Measurements from ENCODE around the gene NCEH1. TPM values are rescaled to one million over a fixed set of nuclear protein-coding genes. Genes with fewer than 3 reads are reported as not detected.

The NCEH1 gene
- total RNA-seq, 4 donors from 2014 or later = 8.3 to 12.4 (median 11.0) TPM

DNA sequence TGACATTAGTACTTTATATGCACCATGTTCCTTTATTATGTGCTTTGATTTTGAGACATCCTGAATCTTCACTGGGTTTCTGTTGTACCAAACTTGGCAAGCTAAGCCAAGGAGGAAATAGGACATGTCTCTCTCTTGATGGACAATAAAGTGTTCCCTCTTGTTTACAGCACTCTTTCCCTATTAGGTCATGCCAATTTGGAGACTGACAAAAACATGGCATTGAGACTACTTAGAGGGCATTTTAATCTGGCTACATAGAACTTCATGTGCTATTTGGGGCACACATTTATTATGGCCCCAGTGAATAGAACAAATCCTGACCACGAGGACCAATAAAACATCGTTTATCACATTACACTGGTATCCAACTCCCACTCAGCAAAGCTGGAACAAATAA is 102.3 kb downstream of the NCEH1 start:
- H3K4me3 ChIP-seq (replicated peaks in 1 of 3) = no peak overlapping the region
- no peaks in the 10 kb centered on the region for H3K27me3 ChIP-seq
- 65 to 72% methylated on average over 2 of the region's 2 CpGs for WGBS, 2 donors
- intact Hi-C loops (cut with DNase I) = no loop called here
- TF ChIP-seq, protein P1, sequence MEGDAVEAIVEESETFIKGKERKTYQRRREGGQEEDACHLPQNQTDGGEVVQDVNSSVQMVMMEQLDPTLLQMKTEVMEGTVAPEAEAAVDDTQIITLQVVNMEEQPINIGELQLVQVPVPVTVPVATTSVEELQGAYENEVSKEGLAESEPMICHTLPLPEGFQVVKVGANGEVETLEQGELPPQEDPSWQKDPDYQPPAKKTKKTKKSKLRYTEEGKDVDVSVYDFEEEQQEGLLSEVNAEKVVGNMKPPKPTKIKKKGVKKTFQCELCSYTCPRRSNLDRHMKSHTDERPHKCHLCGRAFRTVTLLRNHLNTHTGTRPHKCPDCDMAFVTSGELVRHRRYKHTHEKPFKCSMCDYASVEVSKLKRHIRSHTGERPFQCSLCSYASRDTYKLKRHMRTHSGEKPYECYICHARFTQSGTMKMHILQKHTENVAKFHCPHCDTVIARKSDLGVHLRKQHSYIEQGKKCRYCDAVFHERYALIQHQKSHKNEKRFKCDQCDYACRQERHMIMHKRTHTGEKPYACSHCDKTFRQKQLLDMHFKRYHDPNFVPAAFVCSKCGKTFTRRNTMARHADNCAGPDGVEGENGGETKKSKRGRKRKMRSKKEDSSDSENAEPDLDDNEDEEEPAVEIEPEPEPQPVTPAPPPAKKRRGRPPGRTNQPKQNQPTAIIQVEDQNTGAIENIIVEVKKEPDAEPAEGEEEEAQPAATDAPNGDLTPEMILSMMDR (IDR thresholded peaks at IDR 0.05) = no peak
- TF ChIP-seq POLR2A (IDR thresholded peaks at IDR 0.05) = no peak
- no peak for DNase-seq
- no peaks in the 10 kb centered on the region for H3K36me3 ChIP-seq
- no peaks in the 10 kb centered on the region for H3K9me3 ChIP-seq
- peak overlapping the region in 1 of 3 donors; percentile 7 for H3K27ac ChIP-seq
- peaks cover 0 to 6% of the 10 kb centered on the region in 2 donors for H3K4me1 ChIP-seq

DNA sequence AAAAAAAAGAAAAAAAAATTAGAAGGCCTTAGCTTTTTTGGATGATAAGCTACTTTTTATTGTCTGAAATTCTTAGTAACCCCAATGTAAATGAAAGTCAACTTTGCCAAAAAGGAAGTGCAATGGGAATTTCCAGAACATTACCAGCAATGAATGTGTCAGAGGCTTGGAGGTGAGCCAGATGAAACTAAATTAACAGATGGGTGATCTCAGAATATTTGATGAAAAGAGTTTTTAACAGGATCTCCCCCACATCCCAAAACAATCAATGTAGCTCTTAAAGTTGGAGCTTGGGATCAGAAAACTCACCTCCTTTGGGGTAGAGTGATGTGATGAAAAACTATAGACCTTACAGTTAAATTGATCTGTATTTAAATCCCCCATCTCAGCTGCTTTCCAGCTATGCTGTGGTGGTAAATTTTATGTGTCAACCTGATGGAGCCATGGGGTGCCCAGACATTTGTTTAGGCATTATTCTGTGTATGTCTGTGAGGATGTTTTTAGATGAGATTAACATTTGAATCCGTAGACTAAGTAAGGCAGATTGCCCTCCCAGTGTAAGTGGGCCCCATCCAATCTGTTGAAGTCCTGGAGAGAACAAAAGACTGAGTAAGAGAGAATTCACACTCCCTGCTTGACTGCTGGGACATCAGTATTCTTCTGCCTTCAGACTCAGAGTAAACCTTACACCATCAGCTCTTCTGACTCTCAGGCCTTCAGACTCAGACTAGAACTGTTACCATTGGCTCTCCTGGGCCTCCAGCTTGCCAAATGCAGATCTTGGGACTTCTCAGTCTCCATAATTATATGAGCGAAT is 103.4 kb downstream of the NCEH1 start:
- H3K4me3 ChIP-seq (replicated peaks in 1 of 3) = no peak overlapping the region
- WGBS, 2 donors = 72 to 77% methylated on average over 2 of the region's 2 CpGs
- peaks cover 0 to 6% of the 10 kb centered on the region in 2 donors for H3K4me1 ChIP-seq
- intact Hi-C loops (cut with DNase I) = no loop called here
- TF ChIP-seq, protein P1 (IDR thresholded peaks at IDR 0.05) = no peak
- H3K27ac ChIP-seq = peak overlapping the region in 1 of 3 donors; percentile 18
- no peaks in the 10 kb centered on the region for H3K27me3 ChIP-seq
- H3K36me3 ChIP-seq = no peaks in the 10 kb centered on the region
- DNase-seq = no peak
- H3K9me3 ChIP-seq = no peaks in the 10 kb centered on the region

DNA sequence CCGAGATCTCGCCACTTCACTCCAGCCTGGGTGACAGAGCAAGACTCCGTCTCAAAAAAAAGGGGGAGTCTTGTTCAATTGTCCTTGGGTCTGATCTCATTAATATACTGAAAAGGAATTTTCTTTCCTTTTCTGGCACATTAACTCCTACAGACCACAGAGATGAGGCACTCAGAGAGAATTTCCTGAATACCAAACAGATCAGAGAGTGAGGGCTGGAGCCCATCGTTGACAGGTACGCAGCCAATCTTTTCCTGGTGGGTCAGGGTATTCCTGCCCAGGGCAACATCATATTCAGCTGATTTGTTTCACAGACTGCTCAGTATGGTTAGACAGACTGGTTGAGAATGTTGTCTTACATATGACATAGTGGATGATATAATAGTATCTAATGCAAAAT is 104.8 kb downstream of the NCEH1 start:
- Histone ChIP-seq H3K27me3 (no peaks in the 10 kb centered on the region), H3K4me1 (peaks cover 0 to 6% of the 10 kb centered on the region in 2 donors), H3K9me3 (no peaks in the 10 kb centered on the region), H3K27ac (no peak overlapping the region), H3K36me3 (no peaks in the 10 kb centered on the region), H3K4me3 (replicated peaks in 1 of 3) (no peak overlapping the region)
- TF ChIP-seq, protein P1 (IDR thresholded peaks at IDR 0.05) = no peak
- TF ChIP-seq POLR2A (IDR thresholded peaks at IDR 0.05) = no peak
- WGBS, 2 donors = 83 to 92% methylated on average over 5 of the region's 5 CpGs
- no peak for DNase-seq
- intact Hi-C loops (cut with DNase I) = no loop called here

DNA sequence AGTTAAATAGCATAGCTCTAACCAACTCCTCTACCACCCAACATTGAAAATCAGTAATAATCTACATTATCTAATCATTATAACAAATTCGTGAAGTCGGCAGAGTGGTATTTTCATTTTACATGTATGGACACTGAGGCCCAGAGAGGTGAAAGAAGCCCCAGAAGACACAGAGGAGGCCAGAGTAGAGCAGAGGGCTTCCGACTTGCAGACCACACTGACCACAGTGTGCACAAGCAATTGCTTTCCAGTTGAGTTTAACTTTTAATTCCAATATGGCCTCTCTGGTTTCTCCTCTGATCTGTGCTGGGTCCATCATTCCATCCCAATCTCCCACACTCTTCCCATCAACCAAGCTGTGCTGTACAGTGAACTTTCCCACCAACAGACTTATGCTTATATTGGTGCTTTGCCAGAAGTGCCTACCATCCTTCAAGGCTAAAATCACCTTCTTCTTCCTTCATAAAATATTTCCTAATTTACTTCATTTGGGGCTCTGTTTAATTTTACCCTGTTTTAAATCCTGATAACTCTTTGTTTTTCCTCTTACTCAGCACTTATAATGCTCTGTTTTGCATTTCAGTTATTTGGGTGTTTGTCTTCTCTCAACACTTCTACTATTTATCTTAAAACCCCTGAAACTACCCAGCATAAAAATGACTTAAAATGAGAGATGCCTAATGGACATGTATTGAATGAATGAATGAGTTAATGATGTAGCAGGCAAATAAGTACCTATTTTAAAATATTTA is 105.8 kb downstream of the NCEH1 start:
- Histone ChIP-seq H3K9me3 (no peaks in the 10 kb centered on the region), H3K4me3 (replicated peaks in 1 of 3) (no peak overlapping the region), H3K27ac (no peak overlapping the region), H3K27me3 (no peaks in the 10 kb centered on the region), H3K4me1 (peaks cover 0 to 6% of the 10 kb centered on the region in 2 donors), H3K36me3 (no peaks in the 10 kb centered on the region)
- no peak for DNase-seq
- no peak for TF ChIP-seq POLR2A (IDR thresholded peaks at IDR 0.05)
- TF ChIP-seq, protein P1 (IDR thresholded peaks at IDR 0.05) = no peak
- WGBS, 2 donors = 84 to 91% methylated on average over 3 of the region's 3 CpGs
- intact Hi-C loops (cut with DNase I) = no loop called here

Data from thyroid gland (tissue), 4 donors.